Measurements from ENCODE around the gene CYSLTR2. TPM values are rescaled to one million over a fixed set of nuclear protein-coding genes. Genes with fewer than 3 reads are reported as not detected.

The CYSLTR2 gene
- total RNA-seq, 4 donors from 2014 or later = 0.19 to 2.4 (median 0.49) TPM

DNA sequence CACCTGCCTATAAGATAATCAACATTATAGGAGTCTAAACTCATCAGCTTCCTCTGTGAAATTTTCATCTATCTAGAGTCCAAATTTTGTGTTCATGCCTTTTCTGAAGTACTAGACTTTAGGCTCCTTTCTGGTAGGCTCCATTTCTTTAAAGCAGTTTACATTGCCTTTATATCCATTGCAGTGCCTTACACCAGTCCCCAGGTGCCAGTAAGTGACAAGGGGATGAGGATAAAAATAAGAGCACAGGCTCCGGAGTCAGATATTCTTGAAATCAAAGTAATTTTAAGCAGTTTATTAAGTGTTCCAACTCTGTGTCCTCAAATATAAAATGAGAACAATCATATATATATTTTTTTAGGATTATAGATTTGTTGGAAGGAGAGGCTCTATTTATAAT, 10.6 kb upstream of the CYSLTR2 start:
- TF ChIP-seq, protein P1, sequence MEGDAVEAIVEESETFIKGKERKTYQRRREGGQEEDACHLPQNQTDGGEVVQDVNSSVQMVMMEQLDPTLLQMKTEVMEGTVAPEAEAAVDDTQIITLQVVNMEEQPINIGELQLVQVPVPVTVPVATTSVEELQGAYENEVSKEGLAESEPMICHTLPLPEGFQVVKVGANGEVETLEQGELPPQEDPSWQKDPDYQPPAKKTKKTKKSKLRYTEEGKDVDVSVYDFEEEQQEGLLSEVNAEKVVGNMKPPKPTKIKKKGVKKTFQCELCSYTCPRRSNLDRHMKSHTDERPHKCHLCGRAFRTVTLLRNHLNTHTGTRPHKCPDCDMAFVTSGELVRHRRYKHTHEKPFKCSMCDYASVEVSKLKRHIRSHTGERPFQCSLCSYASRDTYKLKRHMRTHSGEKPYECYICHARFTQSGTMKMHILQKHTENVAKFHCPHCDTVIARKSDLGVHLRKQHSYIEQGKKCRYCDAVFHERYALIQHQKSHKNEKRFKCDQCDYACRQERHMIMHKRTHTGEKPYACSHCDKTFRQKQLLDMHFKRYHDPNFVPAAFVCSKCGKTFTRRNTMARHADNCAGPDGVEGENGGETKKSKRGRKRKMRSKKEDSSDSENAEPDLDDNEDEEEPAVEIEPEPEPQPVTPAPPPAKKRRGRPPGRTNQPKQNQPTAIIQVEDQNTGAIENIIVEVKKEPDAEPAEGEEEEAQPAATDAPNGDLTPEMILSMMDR (IDR thresholded peaks at IDR 0.05; ENCODE audit: low read depth) = no peak

DNA sequence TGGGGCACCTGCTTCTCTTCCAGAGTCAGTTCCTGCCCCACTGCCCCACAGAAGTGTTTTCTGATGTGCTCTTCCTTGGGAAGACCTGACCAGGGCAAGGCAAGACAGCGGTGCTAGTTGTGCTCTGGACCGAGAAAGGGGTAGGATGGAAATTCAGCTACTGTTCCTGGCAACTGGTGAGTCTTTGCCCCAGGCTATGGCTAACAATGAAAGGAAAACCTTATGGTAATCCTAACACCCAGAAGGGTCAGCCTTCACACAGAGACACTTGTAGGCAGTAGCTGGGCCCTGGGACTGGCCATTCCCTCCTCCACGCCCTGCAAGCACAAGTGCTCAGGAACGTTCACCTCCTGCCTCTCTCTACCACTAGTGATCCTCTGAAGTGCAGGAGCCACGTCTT, 9.6 kb upstream of the CYSLTR2 start:
- TF ChIP-seq, protein P1 (IDR thresholded peaks at IDR 0.05; ENCODE audit: low read depth) = no peak

DNA sequence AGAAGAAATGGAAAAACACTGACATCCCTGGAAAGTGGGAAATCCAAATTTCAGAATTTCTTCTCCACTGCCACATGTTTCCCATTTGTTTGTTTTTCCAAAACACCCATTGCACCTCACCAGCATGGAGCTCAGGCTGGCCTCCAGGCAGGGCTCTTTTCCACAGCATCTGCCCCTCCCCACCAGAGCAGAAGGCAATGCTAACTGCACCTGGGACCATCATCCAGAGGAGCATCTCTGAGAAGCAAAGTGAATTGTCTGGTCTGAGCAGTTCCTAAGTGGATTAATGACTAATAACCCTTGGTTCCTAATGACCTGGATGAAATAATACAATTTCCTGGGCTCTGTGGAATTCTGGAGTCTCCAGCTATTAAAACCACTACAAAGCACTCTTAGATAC, 8.8 kb upstream of the CYSLTR2 start:
- TF ChIP-seq, protein P1 (IDR thresholded peaks at IDR 0.05; ENCODE audit: low read depth) = no peak

DNA sequence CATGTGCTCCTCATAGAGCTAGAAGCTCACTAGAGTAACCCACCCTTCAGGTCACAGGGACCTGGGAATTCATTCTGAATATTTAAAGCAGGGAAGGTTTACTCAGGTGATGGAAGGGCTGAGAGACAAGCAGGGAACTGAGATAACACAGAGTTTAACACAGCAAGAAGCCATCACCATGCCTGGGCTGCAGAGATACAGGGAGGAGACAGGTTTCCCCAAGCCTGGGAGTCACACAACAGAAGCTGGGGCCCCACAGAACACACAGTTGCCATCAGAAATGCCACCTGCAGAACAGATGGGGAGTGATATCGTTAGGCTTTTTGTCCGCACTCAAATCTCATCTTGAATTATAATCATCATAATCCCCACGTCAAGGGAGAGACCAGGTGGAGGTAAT, 7.9 kb upstream of the CYSLTR2 start:
- TF ChIP-seq, protein P1 (IDR thresholded peaks at IDR 0.05; ENCODE audit: low read depth) = no peak

DNA sequence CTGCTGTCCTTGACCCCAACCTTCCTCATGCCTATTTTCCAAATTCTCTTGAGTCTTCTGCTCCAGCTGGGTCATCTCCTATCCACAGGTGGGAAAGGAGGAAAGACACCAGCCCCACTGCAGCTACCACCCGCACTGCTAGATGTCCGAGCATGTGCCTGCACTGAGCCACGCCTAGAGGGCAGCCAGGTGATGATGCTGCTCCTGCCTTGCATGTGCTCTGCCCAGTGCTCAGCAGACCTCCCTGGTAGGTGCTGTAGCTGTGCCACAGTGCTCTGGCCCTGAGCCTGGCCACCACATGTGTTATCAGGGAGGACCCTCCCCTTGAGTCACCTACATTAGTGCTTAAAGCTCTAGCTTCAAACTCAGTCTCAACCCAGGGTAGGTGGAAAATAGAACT, 6.9 kb upstream of the CYSLTR2 start:
- TF ChIP-seq, protein P1 (IDR thresholded peaks at IDR 0.05; ENCODE audit: low read depth) = no peak

DNA sequence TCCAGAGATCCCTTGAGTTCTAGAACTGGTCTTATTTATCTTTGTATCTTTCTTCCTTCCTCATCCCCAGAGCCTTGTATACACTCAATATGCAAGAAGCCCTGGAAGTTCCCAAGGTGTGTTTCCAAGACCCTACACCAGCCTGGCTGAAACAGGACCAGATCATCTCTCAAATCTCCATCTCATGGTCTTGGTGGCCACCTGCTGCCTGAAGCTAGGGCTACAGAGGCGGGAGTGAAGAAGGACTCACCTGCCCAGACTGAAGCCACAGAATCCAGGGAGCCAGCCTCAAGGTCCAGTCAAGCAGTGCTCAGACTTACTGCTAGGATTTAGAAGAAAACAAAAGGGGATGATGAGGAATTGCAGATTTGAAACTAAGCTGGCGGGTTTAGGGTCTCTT, 6.1 kb upstream of the CYSLTR2 start:
- TF ChIP-seq, protein P1 (IDR thresholded peaks at IDR 0.05; ENCODE audit: low read depth) = no peak

DNA sequence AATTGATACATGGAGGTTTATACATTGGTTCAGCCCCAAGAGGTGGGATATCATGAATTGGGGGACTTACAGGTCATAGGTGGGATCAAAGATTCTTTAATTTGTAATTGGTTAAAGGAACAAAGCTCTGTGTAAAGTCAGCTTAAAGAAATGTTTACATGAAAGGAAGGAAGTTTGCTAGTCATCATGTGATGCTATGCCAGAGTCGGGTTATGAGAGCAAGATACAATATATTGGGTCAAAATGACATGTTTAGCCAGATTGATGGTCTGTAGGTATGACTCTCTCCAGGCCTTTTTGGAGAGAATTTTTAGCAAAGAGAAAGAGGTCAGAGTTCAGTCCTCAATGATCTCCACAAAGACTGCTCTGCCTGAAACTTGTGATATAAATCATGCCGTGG, 5.3 kb upstream of the CYSLTR2 start:
- TF ChIP-seq, protein P1 (IDR thresholded peaks at IDR 0.05; ENCODE audit: low read depth) = no peak
